NCI-H748 (cell line): ENCODE results near the gene FUBP1.
A peak's percentile ranks its signal among the peaks of the same experiment; 100 is the strongest.
"Not testable (repeated sequence)": the region's sequence is repeated elsewhere in the genome, so short reads cannot be mapped to it uniquely, and the experiment has no call there.

Experiments
- DNase-seq: peaks from one replicate; lab custom pipeline; 2025; ENCODE audit not compliant: unreplicated experiment; lab: John Stamatoyannopoulos, UW

The FUBP1 gene

GRCh38 chr1:77987919-77988318, 9.0 kb upstream of the FUBP1 start:
- no peak for DNase-seq

GRCh38 chr1:77986810-77987209, 7.9 kb upstream of the FUBP1 start:
- no peak for DNase-seq

GRCh38 chr1:77984629-77985028, 5.8 kb upstream of the FUBP1 start:
- no peak for DNase-seq

- no peak for DNase-seq
These were observed 5.1 kb upstream of the FUBP1 start for GRCh38 chr1:77983997-77984355.

GRCh38 chr1:77983352-77983996, 4.6 kb upstream of the FUBP1 start:
- DNase-seq, result not testable (repeated sequence)

GRCh38 chr1:77978293-77978968, 441 bp downstream of the FUBP1 start:
- DNase-seq, result peak; percentile 95

GRCh38 chr1:77977989-77978292, 931 bp downstream of the FUBP1 start:
- DNase-seq, result no peak

GRCh38 chr1:77976433-77977076, 2.3 kb downstream of the FUBP1 start:
- no peak for DNase-seq

GRCh38 chr1:77975907-77976306, 3.0 kb downstream of the FUBP1 start:
- no peak for DNase-seq

- no peak for DNase-seq
These were observed 3.5 kb downstream of the FUBP1 start for GRCh38 chr1:77975386-77975785.

- DNase-seq, result no peak
These were observed 6.8 kb downstream of the FUBP1 start for GRCh38 chr1:77972080-77972479.

GRCh38 chr1:77970192-77970591, 8.7 kb downstream of the FUBP1 start:
- DNase-seq, result no peak

- DNase-seq, result no peak
These were observed 12.6 kb downstream of the FUBP1 start for GRCh38 chr1:77966291-77966690.

GRCh38 chr1:77961392-77961791, 17.5 kb downstream of the FUBP1 start:
- no peak for DNase-seq

- DNase-seq, result no peak
These were observed 20.0 kb downstream of the FUBP1 start for GRCh38 chr1:77958850-77959249.

- DNase-seq, result no peak
These were observed 20.5 kb downstream of the FUBP1 start for GRCh38 chr1:77958391-77958790.

- DNase-seq, result no peak
These were observed 22.4 kb downstream of the FUBP1 start for GRCh38 chr1:77956464-77956863.

- DNase-seq, result no peak
These were observed 23.2 kb downstream of the FUBP1 start for GRCh38 chr1:77955709-77956108.

- no peak for DNase-seq
These were observed 24.4 kb downstream of the FUBP1 start for GRCh38 chr1:77954521-77954920.

GRCh38 chr1:77953907-77954306, 25.0 kb downstream of the FUBP1 start:
- DNase-seq, result no peak

GRCh38 chr1:77951328-77951727, 27.5 kb downstream of the FUBP1 start:
- no peak for DNase-seq

- no peak for DNase-seq
These were observed 28.0 kb downstream of the FUBP1 start for GRCh38 chr1:77950873-77951272.
